ENCODE measurements around the gene DPF3. TPM values are rescaled to one million over a fixed set of nuclear protein-coding genes. Genes with fewer than 3 reads are reported as not detected.

Gene DPF3
- total and polyA plus RNA-seq, 9 of the 15 experiments (the other 6 are each of a cell fraction or from before 2014, with no cell fraction given), result 0.21 to 4.9 (median 1.2) TPM

DNA sequence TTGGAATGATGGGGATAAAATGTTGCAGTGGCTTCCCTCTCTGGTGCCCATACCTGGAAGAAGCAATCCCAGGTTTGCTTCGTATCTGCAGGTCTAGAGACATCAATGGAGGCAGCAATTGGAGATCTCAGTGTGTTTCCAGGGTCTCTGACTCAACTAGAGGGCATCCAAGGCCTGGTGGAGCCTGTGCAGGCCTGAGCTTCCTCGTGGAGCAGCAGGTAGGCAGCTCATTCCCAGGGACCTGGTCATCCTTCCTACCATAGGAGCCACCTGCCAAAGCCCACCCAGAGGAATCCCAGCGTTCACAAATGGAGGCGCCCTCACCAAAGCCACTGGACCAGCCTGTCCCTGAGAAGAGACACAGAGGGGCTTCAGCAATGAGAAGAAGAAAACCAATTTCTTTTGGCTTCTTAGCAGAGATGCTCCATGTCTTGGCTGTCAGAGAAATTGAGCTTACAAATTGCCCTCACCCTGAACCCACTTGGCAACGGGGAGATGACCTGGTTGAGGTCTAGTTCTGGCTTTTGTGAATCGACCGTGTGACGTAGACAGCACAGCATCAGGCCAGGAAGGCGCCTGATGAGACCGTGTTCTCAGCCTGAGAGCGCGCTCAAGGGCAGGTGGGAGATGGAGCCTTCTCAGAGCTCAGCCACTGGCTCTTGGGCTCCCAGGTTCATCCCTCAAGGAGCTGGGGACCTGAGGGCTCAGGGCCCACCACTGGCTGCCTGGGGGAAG lies 283.6 kb downstream of the DPF3 start (continued):
- TF ChIP-seq, protein P1, sequence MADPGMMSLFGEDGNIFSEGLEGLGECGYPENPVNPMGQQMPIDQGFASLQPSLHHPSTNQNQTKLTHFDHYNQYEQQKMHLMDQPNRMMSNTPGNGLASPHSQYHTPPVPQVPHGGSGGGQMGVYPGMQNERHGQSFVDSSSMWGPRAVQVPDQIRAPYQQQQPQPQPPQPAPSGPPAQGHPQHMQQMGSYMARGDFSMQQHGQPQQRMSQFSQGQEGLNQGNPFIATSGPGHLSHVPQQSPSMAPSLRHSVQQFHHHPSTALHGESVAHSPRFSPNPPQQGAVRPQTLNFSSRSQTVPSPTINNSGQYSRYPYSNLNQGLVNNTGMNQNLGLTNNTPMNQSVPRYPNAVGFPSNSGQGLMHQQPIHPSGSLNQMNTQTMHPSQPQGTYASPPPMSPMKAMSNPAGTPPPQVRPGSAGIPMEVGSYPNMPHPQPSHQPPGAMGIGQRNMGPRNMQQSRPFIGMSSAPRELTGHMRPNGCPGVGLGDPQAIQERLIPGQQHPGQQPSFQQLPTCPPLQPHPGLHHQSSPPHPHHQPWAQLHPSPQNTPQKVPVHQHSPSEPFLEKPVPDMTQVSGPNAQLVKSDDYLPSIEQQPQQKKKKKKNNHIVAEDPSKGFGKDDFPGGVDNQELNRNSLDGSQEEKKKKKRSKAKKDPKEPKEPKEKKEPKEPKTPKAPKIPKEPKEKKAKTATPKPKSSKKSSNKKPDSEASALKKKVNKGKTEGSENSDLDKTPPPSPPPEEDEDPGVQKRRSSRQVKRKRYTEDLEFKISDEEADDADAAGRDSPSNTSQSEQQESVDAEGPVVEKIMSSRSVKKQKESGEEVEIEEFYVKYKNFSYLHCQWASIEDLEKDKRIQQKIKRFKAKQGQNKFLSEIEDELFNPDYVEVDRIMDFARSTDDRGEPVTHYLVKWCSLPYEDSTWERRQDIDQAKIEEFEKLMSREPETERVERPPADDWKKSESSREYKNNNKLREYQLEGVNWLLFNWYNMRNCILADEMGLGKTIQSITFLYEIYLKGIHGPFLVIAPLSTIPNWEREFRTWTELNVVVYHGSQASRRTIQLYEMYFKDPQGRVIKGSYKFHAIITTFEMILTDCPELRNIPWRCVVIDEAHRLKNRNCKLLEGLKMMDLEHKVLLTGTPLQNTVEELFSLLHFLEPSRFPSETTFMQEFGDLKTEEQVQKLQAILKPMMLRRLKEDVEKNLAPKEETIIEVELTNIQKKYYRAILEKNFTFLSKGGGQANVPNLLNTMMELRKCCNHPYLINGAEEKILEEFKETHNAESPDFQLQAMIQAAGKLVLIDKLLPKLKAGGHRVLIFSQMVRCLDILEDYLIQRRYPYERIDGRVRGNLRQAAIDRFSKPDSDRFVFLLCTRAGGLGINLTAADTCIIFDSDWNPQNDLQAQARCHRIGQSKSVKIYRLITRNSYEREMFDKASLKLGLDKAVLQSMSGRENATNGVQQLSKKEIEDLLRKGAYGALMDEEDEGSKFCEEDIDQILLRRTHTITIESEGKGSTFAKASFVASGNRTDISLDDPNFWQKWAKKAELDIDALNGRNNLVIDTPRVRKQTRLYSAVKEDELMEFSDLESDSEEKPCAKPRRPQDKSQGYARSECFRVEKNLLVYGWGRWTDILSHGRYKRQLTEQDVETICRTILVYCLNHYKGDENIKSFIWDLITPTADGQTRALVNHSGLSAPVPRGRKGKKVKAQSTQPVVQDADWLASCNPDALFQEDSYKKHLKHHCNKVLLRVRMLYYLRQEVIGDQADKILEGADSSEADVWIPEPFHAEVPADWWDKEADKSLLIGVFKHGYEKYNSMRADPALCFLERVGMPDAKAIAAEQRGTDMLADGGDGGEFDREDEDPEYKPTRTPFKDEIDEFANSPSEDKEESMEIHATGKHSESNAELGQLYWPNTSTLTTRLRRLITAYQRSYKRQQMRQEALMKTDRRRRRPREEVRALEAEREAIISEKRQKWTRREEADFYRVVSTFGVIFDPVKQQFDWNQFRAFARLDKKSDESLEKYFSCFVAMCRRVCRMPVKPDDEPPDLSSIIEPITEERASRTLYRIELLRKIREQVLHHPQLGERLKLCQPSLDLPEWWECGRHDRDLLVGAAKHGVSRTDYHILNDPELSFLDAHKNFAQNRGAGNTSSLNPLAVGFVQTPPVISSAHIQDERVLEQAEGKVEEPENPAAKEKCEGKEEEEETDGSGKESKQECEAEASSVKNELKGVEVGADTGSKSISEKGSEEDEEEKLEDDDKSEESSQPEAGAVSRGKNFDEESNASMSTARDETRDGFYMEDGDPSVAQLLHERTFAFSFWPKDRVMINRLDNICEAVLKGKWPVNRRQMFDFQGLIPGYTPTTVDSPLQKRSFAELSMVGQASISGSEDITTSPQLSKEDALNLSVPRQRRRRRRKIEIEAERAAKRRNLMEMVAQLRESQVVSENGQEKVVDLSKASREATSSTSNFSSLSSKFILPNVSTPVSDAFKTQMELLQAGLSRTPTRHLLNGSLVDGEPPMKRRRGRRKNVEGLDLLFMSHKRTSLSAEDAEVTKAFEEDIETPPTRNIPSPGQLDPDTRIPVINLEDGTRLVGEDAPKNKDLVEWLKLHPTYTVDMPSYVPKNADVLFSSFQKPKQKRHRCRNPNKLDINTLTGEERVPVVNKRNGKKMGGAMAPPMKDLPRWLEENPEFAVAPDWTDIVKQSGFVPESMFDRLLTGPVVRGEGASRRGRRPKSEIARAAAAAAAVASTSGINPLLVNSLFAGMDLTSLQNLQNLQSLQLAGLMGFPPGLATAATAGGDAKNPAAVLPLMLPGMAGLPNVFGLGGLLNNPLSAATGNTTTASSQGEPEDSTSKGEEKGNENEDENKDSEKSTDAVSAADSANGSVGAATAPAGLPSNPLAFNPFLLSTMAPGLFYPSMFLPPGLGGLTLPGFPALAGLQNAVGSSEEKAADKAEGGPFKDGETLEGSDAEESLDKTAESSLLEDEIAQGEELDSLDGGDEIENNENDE (IDR thresholded peaks at IDR 0.05; ENCODE audit: low read depth, low read length), result no peak
- no peak for TF ChIP-seq PHF20 (IDR thresholded peaks at IDR 0.05; ENCODE audit: partially characterized antibody)
- no peak for TF ChIP-seq ZNF57 (CRISPR knock-in tag; IDR thresholded peaks at IDR 0.05)
- no peak for TF ChIP-seq MCM7 (IDR thresholded peaks at IDR 0.05)
- TF ChIP-seq, protein P2, sequence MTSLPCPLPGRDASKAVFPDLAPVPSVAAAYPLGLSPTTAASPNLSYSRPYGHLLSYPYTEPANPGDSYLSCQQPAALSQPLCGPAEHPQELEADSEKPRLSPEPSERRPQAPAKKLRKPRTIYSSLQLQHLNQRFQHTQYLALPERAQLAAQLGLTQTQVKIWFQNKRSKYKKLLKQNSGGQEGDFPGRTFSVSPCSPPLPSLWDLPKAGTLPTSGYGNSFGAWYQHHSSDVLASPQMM (CRISPR knock-in tag; IDR thresholded peaks at IDR 0.05), result no peak

All from K562 (cell line).